Measurements from ENCODE around the gene JAK2. TPM values are rescaled to one million over a fixed set of nuclear protein-coding genes. Genes with fewer than 3 reads are reported as not detected.

Gene JAK2
- total and polyA plus RNA-seq, 5 donors from 2014 or later: 6.8 to 19.5 (median 6.8) TPM

GRCh38 chr9:4982721-4983482, 2.2 kb upstream of the JAK2 start:
- DNase-seq: peak in 1 of 3 donors; percentile 51
- no peak overlapping the region for H3K27ac ChIP-seq (ENCODE audit: insufficient read depth, low read length, poor library complexity, severe bottlenecking)

GRCh38 chr9:4983601-4984165, 1.4 kb upstream of the JAK2 start:
- no peaks in the 10 kb centered on the region for H3K27me3 ChIP-seq (ENCODE audit: control insufficient read depth, insufficient read depth, low read length)
- Mint-ChIP-seq H3K27ac (peak overlapping the region; percentile 16 to 89 (median 24)), H3K4me3 (peak overlapping the region; percentile 91 to 96 (median 94)), H3K36me3 (no peaks in the 10 kb centered on the region), H3K9me3 (no peaks in the 10 kb centered on the region), H3K27me3 (peaks cover 4% of the 10 kb centered on the region), H3K4me1 (peaks cover 15 to 30% (median 17%) of the 10 kb centered on the region in 4 donors)
- no peaks in the 10 kb centered on the region for H3K9me3 ChIP-seq (ENCODE audit: control insufficient read depth in 2 of 2, low read length in 2 of 2)
- ATAC-seq (ENCODE audit: low read depth in 2 of 2): no peak
- DNase-seq: peak in 1 of 3 donors; percentile 20
- peak overlapping the region; percentile 57 for H3K4me3 ChIP-seq (ENCODE audit: low read depth, low read length)
- H3K27ac ChIP-seq (ENCODE audit: insufficient read depth, low read length, poor library complexity, severe bottlenecking): peak overlapping the region; percentile 79
- H3K36me3 ChIP-seq (ENCODE audit: control insufficient read depth, insufficient read depth, low read length): no peaks in the 10 kb centered on the region
- H3K4me1 ChIP-seq (ENCODE audit: control insufficient read depth, insufficient read depth, low read length, poor library complexity, severe bottlenecking): peaks cover 40% of the 10 kb centered on the region

More at GRCh38 chr9:4982721-4983482, 2.2 kb upstream of the JAK2 start:
- Histone ChIP-seq H3K4me3 (ENCODE audit: low read depth, low read length) (no peak overlapping the region), H3K36me3 (ENCODE audit: control insufficient read depth, insufficient read depth, low read length) (no peaks in the 10 kb centered on the region), H3K9me3 (ENCODE audit: control insufficient read depth in 2 of 2, low read length in 2 of 2) (no peaks in the 10 kb centered on the region), H3K4me1 (ENCODE audit: control insufficient read depth, insufficient read depth, low read length, poor library complexity, severe bottlenecking) (peaks cover 34% of the 10 kb centered on the region), H3K27me3 (ENCODE audit: control insufficient read depth, insufficient read depth, low read length) (no peaks in the 10 kb centered on the region)
- ATAC-seq (ENCODE audit: low read depth in 2 of 2): no peak
- H3K9me3 Mint-ChIP-seq: no peaks in the 10 kb centered on the region
- peaks cover 4% of the 10 kb centered on the region for H3K27me3 Mint-ChIP-seq
- peak overlapping the region; percentile 24 to 96 (median 86) for H3K4me3 Mint-ChIP-seq
- H3K36me3 Mint-ChIP-seq: no peaks in the 10 kb centered on the region
- H3K27ac Mint-ChIP-seq: peak overlapping the region in 1 of 3 donors; percentile 54
- peaks cover 15 to 30% (median 17%) of the 10 kb centered on the region in 4 donors for H3K4me1 Mint-ChIP-seq

GRCh38 chr9:4984171-4984620, 876 bp upstream of the JAK2 start:
- Histone ChIP-seq H3K4me1 (ENCODE audit: control insufficient read depth, insufficient read depth, low read length, poor library complexity, severe bottlenecking) (peaks cover 41% of the 10 kb centered on the region), H3K4me3 (ENCODE audit: low read depth, low read length) (peak overlapping the region; percentile 57), H3K36me3 (ENCODE audit: control insufficient read depth, insufficient read depth, low read length) (no peaks in the 10 kb centered on the region), H3K27me3 (ENCODE audit: control insufficient read depth, insufficient read depth, low read length) (no peaks in the 10 kb centered on the region), H3K27ac (ENCODE audit: insufficient read depth, low read length, poor library complexity, severe bottlenecking) (peak overlapping the region; percentile 79), H3K9me3 (ENCODE audit: control insufficient read depth in 2 of 2, low read length in 2 of 2) (no peaks in the 10 kb centered on the region)
- Mint-ChIP-seq H3K27me3 (peaks cover 4% of the 10 kb centered on the region), H3K27ac (peak overlapping the region; percentile 85 to 90 (median 89)), H3K4me1 (peaks cover 15 to 30% (median 17%) of the 10 kb centered on the region in 4 donors), H3K4me3 (peak overlapping the region; percentile 91 to 96 (median 94)), H3K9me3 (no peaks in the 10 kb centered on the region), H3K36me3 (no peaks in the 10 kb centered on the region)
- DNase-seq: no peak
- no peak for ATAC-seq (ENCODE audit: low read depth in 2 of 2)

GRCh38 chr9:4985386-4986266, 554 bp downstream of the JAK2 start:
- ATAC-seq (ENCODE audit: low read depth in 2 of 2): peak; percentile 0 to 11
- no peaks in the 10 kb centered on the region for H3K27me3 ChIP-seq (ENCODE audit: control insufficient read depth, insufficient read depth, low read length)
- Mint-ChIP-seq H3K9me3 (no peaks in the 10 kb centered on the region), H3K36me3 (no peaks in the 10 kb centered on the region), H3K4me1 (peaks cover 15 to 30% (median 17%) of the 10 kb centered on the region in 4 donors), H3K27me3 (no peaks in the 10 kb centered on the region), H3K27ac (peak overlapping the region; percentile 83 to 85 (median 84)), H3K4me3 (peak overlapping the region; percentile 91 to 96 (median 94))
- H3K27ac ChIP-seq (ENCODE audit: insufficient read depth, low read length, poor library complexity, severe bottlenecking): peak overlapping the region; percentile 79
- no peaks in the 10 kb centered on the region for H3K36me3 ChIP-seq (ENCODE audit: control insufficient read depth, insufficient read depth, low read length)
- peak; percentile 11 to 65 (median 17) for DNase-seq
- H3K4me1 ChIP-seq (ENCODE audit: control insufficient read depth, insufficient read depth, low read length, poor library complexity, severe bottlenecking): peaks cover 43% of the 10 kb centered on the region
- H3K9me3 ChIP-seq (ENCODE audit: control insufficient read depth in 2 of 2, low read length in 2 of 2): no peaks in the 10 kb centered on the region
- H3K4me3 ChIP-seq (ENCODE audit: low read depth, low read length): peak overlapping the region; percentile 89

- peak overlapping the region; percentile 79 for H3K27ac ChIP-seq (ENCODE audit: insufficient read depth, low read length, poor library complexity, severe bottlenecking)
- H3K4me3 Mint-ChIP-seq: peak overlapping the region; percentile 91 to 96 (median 94)
Measured at GRCh38 chr9:4986296-4986695, 1.2 kb downstream of the JAK2 start.

GRCh38 chr9:4986783-4987182, 1.7 kb downstream of the JAK2 start:
- H3K4me1 Mint-ChIP-seq: peaks cover 16 to 32% (median 20%) of the 10 kb centered on the region in 4 donors
- DNase-seq: no peak

More at GRCh38 chr9:4986296-4986695, 1.2 kb downstream of the JAK2 start:
- Mint-ChIP-seq H3K27me3 (no peaks in the 10 kb centered on the region), H3K36me3 (no peaks in the 10 kb centered on the region), H3K9me3 (no peaks in the 10 kb centered on the region), H3K4me1 (peaks cover 16 to 30% (median 18%) of the 10 kb centered on the region in 4 donors), H3K27ac (peak overlapping the region; percentile 83 to 85 (median 84))
- no peak for ATAC-seq (ENCODE audit: low read depth in 2 of 2)
- Histone ChIP-seq H3K36me3 (ENCODE audit: control insufficient read depth, insufficient read depth, low read length) (no peaks in the 10 kb centered on the region), H3K4me1 (ENCODE audit: control insufficient read depth, insufficient read depth, low read length, poor library complexity, severe bottlenecking) (peaks cover 43% of the 10 kb centered on the region), H3K27me3 (ENCODE audit: control insufficient read depth, insufficient read depth, low read length) (no peaks in the 10 kb centered on the region), H3K9me3 (ENCODE audit: control insufficient read depth in 2 of 2, low read length in 2 of 2) (no peaks in the 10 kb centered on the region), H3K4me3 (ENCODE audit: low read depth, low read length) (peak overlapping the region; percentile 89)
- DNase-seq: no peak

GRCh38 chr9:4987961-4988421, 2.9 kb downstream of the JAK2 start:
- Histone ChIP-seq H3K9me3 (ENCODE audit: control insufficient read depth in 2 of 2, low read length in 2 of 2) (peaks cover 3 to 8% of the 10 kb centered on the region in 2 experiments), H3K27me3 (ENCODE audit: control insufficient read depth, insufficient read depth, low read length) (no peaks in the 10 kb centered on the region), H3K27ac (ENCODE audit: insufficient read depth, low read length, poor library complexity, severe bottlenecking) (no peak overlapping the region), H3K4me1 (ENCODE audit: control insufficient read depth, insufficient read depth, low read length, poor library complexity, severe bottlenecking) (peaks cover 43% of the 10 kb centered on the region), H3K36me3 (ENCODE audit: control insufficient read depth, insufficient read depth, low read length) (peaks cover 14% of the 10 kb centered on the region), H3K4me3 (ENCODE audit: low read depth, low read length) (peak overlapping the region; percentile 59)
- Mint-ChIP-seq H3K4me1 (peaks cover 16 to 36% (median 25%) of the 10 kb centered on the region in 4 donors), H3K27me3 (no peaks in the 10 kb centered on the region), H3K4me3 (no peak overlapping the region), H3K36me3 (peaks cover 14% of the 10 kb centered on the region), H3K9me3 (peaks cover 0 to 12% (median 0%) of the 10 kb centered on the region in 7 donors), H3K27ac (no peak overlapping the region)
- no peak for ATAC-seq (ENCODE audit: low read depth in 2 of 2)
- DNase-seq: peak; percentile 42 to 82 (median 66)

More at GRCh38 chr9:4986783-4987182, 1.7 kb downstream of the JAK2 start:
- H3K27ac ChIP-seq (ENCODE audit: insufficient read depth, low read length, poor library complexity, severe bottlenecking): no peak overlapping the region
- peaks cover 3% of the 10 kb centered on the region for H3K36me3 ChIP-seq (ENCODE audit: control insufficient read depth, insufficient read depth, low read length)
- peaks cover 0 to 1% (median 0%) of the 10 kb centered on the region in 7 donors for H3K9me3 Mint-ChIP-seq
- H3K4me3 ChIP-seq (ENCODE audit: low read depth, low read length): peak overlapping the region; percentile 89
- H3K4me1 ChIP-seq (ENCODE audit: control insufficient read depth, insufficient read depth, low read length, poor library complexity, severe bottlenecking): peaks cover 43% of the 10 kb centered on the region
- ATAC-seq (ENCODE audit: low read depth in 2 of 2): no peak
- H3K27me3 Mint-ChIP-seq: no peaks in the 10 kb centered on the region
- H3K27me3 ChIP-seq (ENCODE audit: control insufficient read depth, insufficient read depth, low read length): no peaks in the 10 kb centered on the region
- H3K27ac Mint-ChIP-seq: no peak overlapping the region
- no peaks in the 10 kb centered on the region for H3K9me3 ChIP-seq (ENCODE audit: control insufficient read depth in 2 of 2, low read length in 2 of 2)
- H3K4me3 Mint-ChIP-seq: peak overlapping the region; percentile 91 to 96 (median 94)
- H3K36me3 Mint-ChIP-seq: peaks cover 2% of the 10 kb centered on the region
